Epithelial cell of esophagus (primary cell): ENCODE results near the gene NUP210.
A peak's percentile ranks its signal among the peaks of the same experiment; 100 is the strongest.

Source experiments
- DNase-seq: peaks from one replicate; pipeline ENCODE4 v3.0.0; 2010; ENCODE audit warnings: low read depth
- H3K4me3 ChIP-seq: 2 replicates; pipeline ENCODE4 v1.5.1; 2011; ENCODE audit warnings: mild to moderate bottlenecking, low read length, control low read depth
- TF ChIP-seq, protein P1 (sequence below): IDR thresholded peaks from 2 replicates; pipeline ENCODE4 v1.5.1; 2011; ENCODE audit warnings: low read depth, mild to moderate bottlenecking, low read length, control low read depth, inconsistent platforms; ENCODE audit not compliant: insufficient read depth; ENCODE audit errors: missing control alignments

NUP210 gene

DNA sequence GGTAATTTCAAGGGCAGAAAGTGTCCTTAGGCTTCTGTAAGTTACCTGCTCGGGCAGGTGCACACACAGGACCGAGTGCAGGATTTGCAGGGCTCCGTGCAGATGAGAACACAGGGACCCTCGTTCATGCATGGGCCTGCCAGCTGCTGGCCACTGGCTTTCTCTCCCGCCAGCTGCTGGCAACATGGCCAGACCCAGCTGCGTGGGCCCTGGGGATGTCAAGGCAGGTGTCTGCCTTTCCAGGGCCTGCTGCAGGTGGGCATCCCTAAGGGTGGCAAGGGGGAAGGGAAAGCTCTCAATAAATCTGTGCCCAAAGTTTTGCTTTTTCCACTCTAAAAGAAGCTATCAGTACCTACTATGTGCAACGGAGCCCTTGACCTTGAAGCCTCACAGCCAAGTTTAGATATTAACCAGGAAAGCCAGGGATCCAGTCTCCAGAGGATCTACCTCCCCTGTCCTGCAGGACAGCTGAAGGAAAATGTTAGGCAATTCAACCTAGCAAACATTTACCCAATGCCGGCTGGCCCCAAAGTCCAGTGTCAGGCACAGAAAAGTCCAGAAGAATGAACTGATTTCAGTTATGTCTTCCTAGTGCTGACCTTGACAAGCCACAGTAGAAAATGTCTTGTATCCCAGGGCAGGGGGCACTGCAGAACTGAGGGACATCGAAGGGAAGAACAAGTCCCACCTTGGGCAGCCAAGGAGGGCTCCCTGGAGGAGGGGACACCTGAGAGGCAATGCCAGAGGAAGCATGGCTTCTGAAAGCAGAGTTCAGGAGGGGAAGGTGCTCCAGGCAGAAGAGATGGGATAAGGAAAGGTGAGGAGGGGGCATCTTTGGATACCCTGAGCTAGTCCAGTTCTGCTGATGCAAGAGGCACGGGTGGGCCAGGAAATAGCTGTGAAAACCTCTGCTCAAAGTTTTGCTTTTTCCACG lies 26.4 kb downstream of the NUP210 start:
- H3K4me3 ChIP-seq, result no peak overlapping the region
- no peak for DNase-seq
- TF ChIP-seq, protein P1, sequence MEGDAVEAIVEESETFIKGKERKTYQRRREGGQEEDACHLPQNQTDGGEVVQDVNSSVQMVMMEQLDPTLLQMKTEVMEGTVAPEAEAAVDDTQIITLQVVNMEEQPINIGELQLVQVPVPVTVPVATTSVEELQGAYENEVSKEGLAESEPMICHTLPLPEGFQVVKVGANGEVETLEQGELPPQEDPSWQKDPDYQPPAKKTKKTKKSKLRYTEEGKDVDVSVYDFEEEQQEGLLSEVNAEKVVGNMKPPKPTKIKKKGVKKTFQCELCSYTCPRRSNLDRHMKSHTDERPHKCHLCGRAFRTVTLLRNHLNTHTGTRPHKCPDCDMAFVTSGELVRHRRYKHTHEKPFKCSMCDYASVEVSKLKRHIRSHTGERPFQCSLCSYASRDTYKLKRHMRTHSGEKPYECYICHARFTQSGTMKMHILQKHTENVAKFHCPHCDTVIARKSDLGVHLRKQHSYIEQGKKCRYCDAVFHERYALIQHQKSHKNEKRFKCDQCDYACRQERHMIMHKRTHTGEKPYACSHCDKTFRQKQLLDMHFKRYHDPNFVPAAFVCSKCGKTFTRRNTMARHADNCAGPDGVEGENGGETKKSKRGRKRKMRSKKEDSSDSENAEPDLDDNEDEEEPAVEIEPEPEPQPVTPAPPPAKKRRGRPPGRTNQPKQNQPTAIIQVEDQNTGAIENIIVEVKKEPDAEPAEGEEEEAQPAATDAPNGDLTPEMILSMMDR, result no peak

DNA sequence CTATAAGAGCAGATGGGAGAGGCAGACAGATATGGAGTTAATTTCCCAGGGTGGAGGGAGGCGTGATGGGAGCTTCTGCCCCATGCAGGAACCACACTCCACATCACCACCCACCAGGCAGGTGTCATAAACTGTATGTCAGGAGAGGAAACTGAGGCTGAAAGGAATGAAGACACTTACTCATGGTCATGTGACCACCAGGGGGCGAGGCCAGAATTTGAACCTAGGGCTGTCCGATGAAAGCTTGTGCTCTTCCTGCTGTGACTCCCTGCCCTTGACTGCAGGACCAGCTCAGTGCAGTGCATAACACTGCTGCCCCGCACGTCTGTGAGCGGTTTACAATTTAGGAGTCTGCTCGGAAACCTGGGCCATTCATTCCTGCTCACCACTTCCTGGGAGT lies 28.8 kb downstream of the NUP210 start:
- TF ChIP-seq, protein P1, result peak; percentile 2

DNA sequence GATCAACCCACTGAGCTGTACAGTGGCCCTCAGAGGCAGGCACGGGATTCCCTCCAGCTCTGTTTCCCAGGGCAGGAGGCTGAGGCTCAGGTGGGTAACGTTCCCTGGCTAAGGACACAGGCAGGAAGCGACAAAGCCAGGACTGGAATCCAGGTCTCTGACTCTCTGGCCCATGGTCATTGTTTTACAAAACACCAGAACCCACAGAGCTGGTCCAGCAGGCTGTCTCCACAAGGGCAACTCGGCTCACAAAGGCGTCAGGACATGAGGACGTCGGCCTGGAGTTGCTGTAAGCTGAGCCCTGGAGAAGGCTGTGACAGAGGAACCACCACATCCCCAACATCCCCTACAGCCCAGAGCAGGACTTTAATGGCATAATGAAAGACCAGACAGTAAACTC lies 30.7 kb downstream of the NUP210 start:
- TF ChIP-seq, protein P1, result no peak
- DNase-seq, result no peak
- H3K4me3 ChIP-seq, result no peak overlapping the region

More for the DNA sequence above, 28.8 kb downstream of the NUP210 start:
- DNase-seq, result no peak
- H3K4me3 ChIP-seq, result no peak overlapping the region

DNA sequence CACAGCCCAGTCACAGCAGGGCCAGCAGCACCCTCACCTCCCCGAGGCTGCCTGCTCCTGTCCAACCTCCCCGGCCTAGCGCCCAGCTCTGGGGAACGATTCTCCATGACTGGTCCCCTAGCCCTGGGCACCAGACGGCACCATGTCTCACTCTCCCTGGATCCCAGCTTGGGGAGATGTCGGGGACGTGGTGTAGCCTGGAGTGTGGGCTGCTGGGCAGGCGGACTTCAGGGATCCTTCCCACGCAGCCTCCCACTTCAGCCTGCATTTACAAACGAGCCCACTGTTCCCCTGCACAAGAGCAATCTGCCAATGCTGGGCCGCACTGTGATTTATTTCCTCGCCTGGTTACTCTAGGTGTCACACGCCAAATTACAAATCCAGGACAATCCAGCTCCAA lies 31.3 kb downstream of the NUP210 start:
- DNase-seq, result no peak
- no peak overlapping the region for H3K4me3 ChIP-seq
- TF ChIP-seq, protein P1, result no peak

DNA sequence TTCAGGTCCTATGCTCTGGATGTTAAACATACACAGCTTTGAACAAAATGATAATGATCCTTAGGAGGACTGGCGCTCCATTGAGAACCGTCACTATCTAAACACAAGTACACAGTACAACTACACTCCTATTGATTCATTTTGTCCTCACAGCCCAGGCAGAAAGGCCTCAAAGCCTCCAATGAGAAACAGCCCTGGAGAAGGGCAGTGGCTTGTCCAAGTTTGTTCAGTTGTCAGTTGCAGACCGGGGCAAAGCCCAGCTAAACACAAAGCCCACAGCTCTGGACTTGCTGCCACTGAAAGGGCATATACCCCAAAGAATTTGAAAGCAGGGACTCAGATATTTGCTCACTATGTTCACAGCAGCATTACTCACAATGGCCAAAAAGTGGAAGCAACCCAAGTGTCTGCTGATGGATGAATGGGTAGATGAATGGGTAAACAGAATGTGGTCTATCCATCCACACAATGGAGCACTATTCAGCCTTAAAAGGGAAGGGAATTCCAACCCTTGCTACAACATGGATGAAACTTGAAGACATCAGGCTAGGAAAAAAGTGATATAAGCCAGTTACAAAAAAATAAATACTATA lies 34.7 kb downstream of the NUP210 start:
- TF ChIP-seq, protein P1, result no peak
- DNase-seq, result no peak
- H3K4me3 ChIP-seq, result no peak overlapping the region

DNA sequence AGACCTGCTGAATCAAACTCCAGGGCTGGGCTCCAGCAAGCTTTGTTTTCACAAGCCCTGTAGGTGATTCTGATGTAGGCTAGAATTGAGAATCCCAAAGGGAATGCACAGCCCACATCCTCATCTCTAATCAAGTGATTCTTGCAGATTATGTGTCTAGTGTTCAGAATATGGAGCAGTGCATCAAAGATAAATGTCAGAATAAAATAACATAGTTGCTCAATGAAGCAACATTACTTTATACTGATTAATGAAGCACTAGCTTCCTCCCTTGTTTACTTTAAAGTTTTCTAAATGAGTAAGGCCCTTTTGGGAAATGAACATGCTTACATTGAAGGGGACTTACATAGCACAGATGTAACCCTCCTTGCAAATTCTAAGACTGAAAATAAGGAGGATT lies 39.2 kb downstream of the NUP210 start:
- no peak for DNase-seq
- TF ChIP-seq, protein P1, result no peak
- no peak overlapping the region for H3K4me3 ChIP-seq
